CD4-positive, alpha-beta T cell treated with Interleukin-6 at 100 ng/mL for 8 hours (primary cell): ENCODE results near the gene BRD7.
"Not testable (repeated sequence)": the region's sequence is repeated elsewhere in the genome, so short reads cannot be mapped to it uniquely, and the experiment has no call there.

Experiments used
- DNase-seq: peaks from one replicate; pipeline ENCODE4 v3.0.0-alpha.2; 2020; ENCODE audit warnings: mixed read lengths, low spot score

The BRD7 gene

DNA sequence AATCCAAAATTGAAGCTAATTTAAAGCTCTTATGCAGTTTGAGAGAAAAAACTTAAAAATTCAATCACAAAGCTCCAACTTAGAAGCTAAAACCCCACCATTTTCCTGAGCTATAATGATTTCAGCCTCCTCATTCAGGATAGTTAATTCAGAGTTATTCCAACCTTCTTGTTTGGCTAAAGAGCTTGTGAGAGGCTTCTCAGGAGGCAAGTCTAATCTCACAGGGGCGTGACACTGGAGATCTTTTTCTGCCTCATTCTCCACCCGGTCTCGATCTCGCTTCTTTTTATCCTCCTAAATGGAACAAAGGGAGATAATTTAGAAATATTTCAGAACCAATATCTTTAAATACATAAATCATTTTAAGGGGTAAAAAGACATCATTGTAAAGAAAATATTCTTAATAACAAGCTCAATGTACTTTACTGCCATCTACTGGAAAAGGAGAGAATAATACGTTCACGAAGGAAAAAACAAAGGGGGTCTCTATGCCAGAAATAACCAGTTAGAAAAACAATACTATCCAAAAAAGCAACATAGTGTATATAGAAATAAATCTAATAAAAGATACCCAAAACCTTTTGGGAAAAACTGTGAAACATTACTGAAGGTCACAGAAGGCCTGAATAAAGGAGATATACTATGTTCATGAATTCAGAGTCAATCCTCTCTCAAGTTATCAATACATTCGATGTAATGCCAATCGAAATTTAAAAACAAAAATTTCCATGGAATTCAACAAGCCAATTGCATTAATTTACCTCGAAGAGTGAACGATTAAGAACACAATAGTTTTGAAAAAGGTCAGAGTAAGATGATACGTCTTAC is 13.9 kb downstream of the BRD7 start:
- no peak for DNase-seq

DNA sequence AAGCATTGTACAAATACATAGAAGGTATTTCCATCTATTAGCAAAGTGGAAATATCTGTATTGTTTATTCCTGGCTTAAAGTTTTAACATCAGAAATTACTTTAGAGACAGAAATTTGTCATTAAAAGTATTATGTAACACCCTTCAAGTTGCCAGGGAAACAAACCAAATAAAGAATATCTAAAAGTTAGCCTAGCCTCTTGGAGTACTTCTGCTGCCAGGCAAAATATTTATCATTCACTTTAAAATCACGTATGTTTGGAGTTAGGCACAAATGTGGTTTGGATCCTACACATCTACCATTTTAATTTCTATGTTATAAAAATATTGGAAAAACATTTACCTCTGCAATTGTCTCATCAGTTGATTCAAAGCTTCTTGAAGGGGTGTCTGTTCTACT is 14.7 kb downstream of the BRD7 start:
- DNase-seq = no peak

- DNase-seq = no peak
These were observed 16.8 kb downstream of the BRD7 start for GRCh38 chr16:50351952-50352351.

DNA sequence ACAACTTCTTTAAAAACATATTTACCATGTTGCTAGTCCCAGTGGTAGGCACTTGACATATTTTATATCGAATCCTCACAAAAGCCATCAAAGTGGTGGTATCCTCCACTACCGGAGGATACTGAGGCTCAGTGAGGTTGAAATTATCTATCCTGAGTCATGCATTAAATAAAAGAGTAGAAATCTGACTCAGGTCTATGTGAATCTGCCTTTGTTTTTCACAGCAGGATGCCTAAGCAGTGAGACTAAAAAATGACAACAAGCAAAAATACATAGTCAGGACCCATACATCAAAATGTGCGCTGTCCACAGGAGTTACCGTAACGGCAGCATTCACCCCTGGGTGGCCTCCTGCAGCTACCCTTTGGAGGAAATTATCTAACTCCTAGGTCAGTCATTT is 17.7 kb downstream of the BRD7 start:
- DNase-seq = no peak

GRCh38 chr16:50345210-50345609 is 23.6 kb downstream of the BRD7 start:
- not testable (repeated sequence) for DNase-seq

GRCh38 chr16:50343566-50343965 is 25.2 kb downstream of the BRD7 start:
- DNase-seq = not testable (repeated sequence)

DNA sequence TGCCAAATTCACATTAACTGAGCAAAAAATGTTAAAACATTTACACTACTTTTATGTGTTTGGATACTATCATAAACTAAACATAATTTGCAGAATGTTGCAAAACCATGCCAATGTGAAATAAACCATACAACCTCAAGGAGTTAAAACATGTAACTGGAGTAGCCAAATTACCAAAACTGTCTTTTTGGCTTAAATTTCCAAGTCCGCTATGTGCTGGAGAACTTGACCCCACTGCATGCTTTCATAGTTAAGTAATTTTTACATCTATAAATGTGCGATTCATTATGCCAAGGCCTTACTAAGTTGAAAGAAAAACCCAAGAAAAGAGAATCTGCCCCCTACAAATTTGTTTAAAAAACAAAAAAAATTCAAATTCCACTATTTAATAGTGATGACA is 28.2 kb downstream of the BRD7 start:
- DNase-seq = no peak

DNA sequence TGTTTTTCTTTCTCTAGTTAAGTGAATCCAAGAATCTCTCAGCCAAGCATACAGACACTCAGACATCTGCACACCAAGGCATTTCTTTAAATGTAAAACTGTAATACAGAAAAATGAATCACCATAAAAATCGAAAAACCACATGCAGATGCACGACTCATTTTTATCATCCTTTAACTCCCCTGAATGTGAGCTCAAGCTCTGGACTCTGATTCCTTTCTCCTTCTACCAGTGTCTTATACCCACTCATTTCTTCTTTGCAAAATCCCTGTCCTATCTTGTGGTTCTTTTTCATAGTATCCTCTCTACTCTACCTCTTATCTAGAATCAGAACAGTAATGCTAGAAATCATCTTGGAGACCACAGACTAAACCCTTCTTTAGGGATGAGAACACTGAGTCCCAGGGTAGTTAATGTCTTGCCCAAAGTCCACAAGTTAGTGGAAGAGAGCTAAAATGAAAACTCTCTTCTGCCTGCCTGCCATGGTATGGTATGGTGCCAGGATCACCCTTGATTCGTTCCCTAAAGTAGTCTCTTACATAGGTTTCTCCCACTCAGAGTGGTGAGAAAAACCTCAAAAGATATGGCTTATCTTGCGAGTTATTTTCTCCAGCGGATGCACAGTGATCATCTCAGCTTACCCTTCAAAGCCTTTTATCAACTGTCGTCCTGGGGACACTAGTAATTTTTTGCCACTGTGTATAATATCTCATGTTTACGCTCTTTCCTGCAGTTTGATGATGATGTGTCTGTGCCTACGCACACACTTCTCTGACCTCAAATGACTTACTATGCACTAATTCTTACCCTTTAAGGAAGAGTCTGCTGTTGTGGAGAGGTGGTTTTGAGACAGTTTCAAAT is 30.2 kb downstream of the BRD7 start:
- DNase-seq = peak; percentile 54

- DNase-seq = no peak
These were observed 31.9 kb downstream of the BRD7 start for GRCh38 chr16:50336884-50337283.

DNA sequence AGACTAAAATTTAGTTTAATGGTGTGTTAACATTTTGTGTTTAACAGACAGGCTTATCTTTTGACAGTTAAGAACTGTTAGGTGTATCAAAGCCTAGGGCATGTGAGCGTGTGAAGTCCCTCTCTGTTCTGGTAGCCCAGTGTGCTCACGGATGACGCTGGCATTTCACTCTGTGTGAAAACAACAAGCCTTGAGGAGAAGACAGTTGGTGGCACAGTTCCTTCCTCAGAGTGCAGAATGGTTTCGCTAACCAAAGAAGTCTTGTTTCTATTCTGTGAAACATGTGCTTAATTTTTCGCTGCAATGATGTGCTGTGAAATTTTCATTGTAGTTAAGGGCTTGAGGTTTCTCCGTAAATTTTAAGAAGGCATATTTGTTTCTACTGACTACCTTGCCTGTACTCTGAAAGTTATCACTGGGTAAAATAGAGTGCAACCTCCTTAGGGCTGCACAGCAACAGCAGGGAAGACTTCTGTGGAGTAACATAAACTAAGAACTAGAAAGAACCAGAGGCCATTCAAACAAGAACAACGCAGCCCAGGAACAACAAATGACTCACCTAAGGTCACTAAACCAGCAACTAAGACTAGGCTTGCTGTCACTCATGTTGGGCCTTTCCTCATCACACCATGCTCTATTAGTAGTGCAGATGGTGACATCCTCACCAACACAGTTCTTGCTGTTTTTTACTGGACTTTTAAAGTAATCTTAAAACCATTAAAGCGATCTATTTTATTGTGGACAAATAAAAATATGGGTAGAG is 33.4 kb downstream of the BRD7 start:
- peak; percentile 72 for DNase-seq

DNA sequence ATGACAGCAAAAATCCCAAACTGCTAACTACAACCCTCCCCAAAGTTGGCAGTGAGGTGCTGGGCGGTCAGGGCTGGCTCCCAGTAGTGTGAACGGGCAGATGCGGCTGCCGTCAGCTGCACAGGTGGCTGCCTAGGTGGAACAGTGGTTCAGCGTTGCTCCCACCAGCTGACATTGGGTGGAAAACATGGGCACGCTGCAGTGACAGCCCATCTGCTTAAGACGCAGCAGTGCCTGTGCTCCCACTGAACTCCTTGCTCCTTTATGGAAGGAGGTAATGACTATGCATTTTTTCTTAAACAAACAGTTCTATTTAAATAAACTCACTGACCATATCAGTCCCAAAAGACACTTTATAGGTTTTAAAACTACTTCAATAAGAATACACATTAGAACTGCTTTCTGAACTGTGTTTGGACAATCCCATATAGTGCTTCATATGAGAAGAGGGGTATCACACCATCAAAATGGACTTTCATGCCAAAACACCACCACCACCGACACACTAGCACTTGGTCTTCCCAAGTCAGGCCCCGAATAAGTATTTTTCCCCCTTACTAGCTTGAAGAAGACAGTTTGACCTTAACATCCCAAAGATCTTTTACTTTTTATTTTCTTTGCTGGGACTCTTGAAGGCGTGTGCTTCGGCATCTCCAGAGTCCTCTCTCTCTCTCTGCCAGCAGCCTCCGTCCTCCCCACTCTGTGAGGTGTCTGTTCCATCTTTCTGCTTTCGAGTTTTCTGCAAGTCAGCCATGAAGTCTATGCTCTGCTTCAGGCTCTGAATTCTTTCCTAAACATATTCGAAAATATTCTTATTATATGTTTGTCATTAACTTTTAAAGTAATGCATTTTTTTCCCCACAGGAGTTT is 34.4 kb downstream of the BRD7 start:
- no peak for DNase-seq

- DNase-seq = no peak
These were observed 36.2 kb downstream of the BRD7 start for GRCh38 chr16:50332599-50332998.

DNA sequence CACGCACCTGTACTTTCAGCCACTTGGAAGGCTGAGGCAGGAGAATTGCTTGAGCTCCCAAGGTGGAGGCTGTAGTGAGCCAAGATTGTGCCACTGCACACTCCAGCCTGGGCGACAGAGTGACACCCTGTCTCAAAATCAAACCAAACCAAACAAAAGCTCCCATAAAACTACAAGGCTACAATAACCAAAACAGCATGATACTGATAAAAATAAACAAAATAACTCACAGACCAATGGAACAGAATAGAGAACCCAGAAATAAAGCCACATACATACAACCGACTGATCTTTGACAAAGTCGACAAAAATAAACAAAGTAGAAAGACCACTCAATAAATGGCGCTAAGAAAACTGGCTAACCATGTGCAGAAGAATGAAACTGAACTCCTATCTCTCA is 37.2 kb downstream of the BRD7 start:
- no peak for DNase-seq

- DNase-seq = no peak
These were observed 39.2 kb downstream of the BRD7 start for GRCh38 chr16:50329446-50330189.

DNA sequence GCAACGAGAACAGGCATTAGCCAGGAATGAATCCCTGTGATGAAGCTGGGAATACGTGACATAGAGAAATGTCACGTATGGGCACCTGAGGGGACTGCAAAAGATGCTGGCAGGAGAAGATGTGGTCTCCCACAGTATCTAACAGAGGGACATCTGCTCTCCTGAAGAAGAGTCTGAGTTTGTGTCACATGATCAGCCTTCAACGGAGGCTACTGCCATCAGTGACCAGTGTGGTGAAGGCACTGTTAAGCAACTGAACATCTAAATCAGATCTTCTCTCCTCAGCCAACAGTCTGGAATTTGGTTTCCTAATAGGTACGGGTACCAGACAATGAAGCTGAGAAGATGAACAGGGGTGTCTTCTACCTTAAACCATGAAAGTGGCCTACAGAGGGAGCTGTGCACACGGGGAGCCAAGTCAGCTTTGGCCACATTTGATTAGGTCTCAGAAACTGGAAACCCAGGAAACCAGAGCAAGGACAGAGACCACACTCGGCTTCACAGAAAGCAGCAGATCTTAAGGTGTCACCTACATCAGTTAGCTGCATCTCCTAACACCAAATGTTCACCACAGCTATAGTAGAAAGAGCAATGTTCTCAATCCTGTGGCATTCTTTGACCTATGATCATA is 41.8 kb downstream of the BRD7 start:
- peak; percentile 82 for DNase-seq

- no peak for DNase-seq
These were observed 42.5 kb downstream of the BRD7 start for GRCh38 chr16:50326264-50326663.

- DNase-seq = no peak
These were observed 44.4 kb downstream of the BRD7 start for GRCh38 chr16:50324345-50324744.

GRCh38 chr16:50323335-50324011 is 45.3 kb downstream of the BRD7 start:
- no peak for DNase-seq

- DNase-seq = no peak
These were observed 46.5 kb downstream of the BRD7 start for GRCh38 chr16:50322333-50322732.

GRCh38 chr16:50320310-50320709 is 48.5 kb downstream of the BRD7 start:
- DNase-seq = no peak
